HFFc6 (cell line): ENCODE results near the gene CACNA2D1. TPM values are rescaled to one million over a fixed set of nuclear protein-coding genes. Genes with fewer than 3 reads are reported as not detected.

Experiments used
- DNase-seq: peaks from one replicate; pipeline ENCODE4 v3.0.0-alpha.2; 2018
- H3K27ac Mint-ChIP-seq: 2 replicates; pipeline ENCODE4 v1.8.0; 2020; ENCODE audit warnings: mild to moderate bottlenecking, mixed read lengths
- H3K27me3 Mint-ChIP-seq: 2 replicates; pipeline ENCODE4 v1.8.0; 2021; ENCODE audit warnings: mild to moderate bottlenecking, moderate library complexity, mixed read lengths; ENCODE audit not compliant: insufficient read depth
- H3K36me3 Mint-ChIP-seq: 2 replicates; pipeline ENCODE4 v1.8.0; 2021; ENCODE audit warnings: low read depth, mixed read lengths
- H3K4me1 Mint-ChIP-seq: 2 replicates; pipeline ENCODE4 v1.8.0; 2020; ENCODE audit warnings: low read depth, mixed read lengths
- H3K4me3 Mint-ChIP-seq: 2 replicates; pipeline ENCODE4 v1.8.0; 2020; ENCODE audit warnings: mild to moderate bottlenecking, moderate library complexity, mixed read lengths
- H3K9me3 Mint-ChIP-seq: 2 replicates; pipeline ENCODE4 v1.8.0; 2020; ENCODE audit warnings: mild to moderate bottlenecking, mixed read lengths
- total RNA-seq, 6 experiments: library from RNA; stranded (reverse); fragmentation: NEBNext Ultra II Directional; extraction: Animal tissue kit (Norgen Biotek cat#: 25700); gene quantifications; 2 replicates in 1 of 6; 3 replicates in 5 of 6; pipeline ENCODE4 v1.2.3, GENCODE V29; 2021
- TF ChIP-seq, protein P1 (sequence below): fragments of 200-600 bp; sonication (generic); IDR thresholded peaks from 2 replicates; pipeline ENCODE4 v1.5.0; 2021; ENCODE audit warnings: antibody characterized with exemption, mild to moderate bottlenecking

Gene CACNA2D1
- total RNA-seq, 6 experiments from 2014 or later, result 34.9 to 43.6 (median 36.8) TPM

DNA sequence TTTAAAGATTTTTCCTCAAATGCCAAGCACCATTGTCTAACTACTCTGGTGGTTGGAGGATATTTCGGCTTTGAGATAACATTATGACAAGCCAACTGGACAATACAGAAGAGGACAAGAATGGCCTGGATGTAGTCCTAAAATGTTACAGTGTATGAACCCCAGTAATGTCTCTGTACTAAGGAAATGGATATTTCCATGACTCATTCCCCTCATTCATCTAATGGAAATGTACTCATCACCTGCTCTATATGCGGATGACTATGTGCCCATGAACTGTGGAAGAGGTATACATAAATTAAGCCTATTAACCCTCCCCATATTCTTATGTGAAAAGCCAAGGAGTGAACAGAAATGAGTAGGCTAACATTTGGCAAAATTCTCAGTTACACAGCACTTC lies 207.9 kb downstream of the CACNA2D1 start:
- no peaks in the 10 kb centered on the region for H3K27me3 Mint-ChIP-seq
- H3K4me1 Mint-ChIP-seq, result peaks cover 15% of the 10 kb centered on the region
- no peaks in the 10 kb centered on the region for H3K9me3 Mint-ChIP-seq
- TF ChIP-seq, protein P1, sequence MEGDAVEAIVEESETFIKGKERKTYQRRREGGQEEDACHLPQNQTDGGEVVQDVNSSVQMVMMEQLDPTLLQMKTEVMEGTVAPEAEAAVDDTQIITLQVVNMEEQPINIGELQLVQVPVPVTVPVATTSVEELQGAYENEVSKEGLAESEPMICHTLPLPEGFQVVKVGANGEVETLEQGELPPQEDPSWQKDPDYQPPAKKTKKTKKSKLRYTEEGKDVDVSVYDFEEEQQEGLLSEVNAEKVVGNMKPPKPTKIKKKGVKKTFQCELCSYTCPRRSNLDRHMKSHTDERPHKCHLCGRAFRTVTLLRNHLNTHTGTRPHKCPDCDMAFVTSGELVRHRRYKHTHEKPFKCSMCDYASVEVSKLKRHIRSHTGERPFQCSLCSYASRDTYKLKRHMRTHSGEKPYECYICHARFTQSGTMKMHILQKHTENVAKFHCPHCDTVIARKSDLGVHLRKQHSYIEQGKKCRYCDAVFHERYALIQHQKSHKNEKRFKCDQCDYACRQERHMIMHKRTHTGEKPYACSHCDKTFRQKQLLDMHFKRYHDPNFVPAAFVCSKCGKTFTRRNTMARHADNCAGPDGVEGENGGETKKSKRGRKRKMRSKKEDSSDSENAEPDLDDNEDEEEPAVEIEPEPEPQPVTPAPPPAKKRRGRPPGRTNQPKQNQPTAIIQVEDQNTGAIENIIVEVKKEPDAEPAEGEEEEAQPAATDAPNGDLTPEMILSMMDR, result no peak
- no peak overlapping the region for H3K27ac Mint-ChIP-seq
- no peak overlapping the region for H3K4me3 Mint-ChIP-seq
- peak; percentile 10 for DNase-seq
- H3K36me3 Mint-ChIP-seq, result no peaks in the 10 kb centered on the region

DNA sequence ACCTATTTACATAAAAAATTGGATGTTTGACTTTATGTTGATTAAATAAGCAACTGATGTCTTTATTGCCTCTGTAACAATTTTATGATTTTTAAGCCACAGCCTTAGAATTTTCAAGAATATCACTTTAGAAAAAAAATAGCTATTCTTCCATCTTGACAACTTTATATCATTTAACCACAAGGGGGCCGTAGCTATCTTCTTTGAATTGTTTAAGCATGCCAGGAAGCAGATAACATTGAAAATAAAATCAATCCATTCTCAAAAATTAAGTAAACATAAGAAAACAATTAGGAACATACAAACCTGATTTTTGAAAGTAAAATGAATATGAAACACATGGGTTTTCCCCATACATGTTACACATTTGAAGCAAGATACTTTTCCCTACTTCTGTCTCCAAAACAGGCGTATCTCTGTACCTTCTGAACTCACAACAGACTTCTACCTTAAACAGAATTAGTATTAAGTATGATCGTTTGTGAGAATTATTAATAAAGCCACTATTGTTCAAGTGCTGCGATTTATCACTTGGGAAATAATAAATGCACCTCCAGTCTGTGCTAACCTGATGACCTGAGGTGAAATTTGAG lies 209.0 kb downstream of the CACNA2D1 start:
- no peaks in the 10 kb centered on the region for H3K9me3 Mint-ChIP-seq
- H3K4me1 Mint-ChIP-seq, result peaks cover 15% of the 10 kb centered on the region
- DNase-seq, result peak; percentile 30
- no peaks in the 10 kb centered on the region for H3K27me3 Mint-ChIP-seq
- TF ChIP-seq, protein P1, result peak; percentile 89
- no peak overlapping the region for H3K4me3 Mint-ChIP-seq
- H3K36me3 Mint-ChIP-seq, result no peaks in the 10 kb centered on the region
- no peak overlapping the region for H3K27ac Mint-ChIP-seq

DNA sequence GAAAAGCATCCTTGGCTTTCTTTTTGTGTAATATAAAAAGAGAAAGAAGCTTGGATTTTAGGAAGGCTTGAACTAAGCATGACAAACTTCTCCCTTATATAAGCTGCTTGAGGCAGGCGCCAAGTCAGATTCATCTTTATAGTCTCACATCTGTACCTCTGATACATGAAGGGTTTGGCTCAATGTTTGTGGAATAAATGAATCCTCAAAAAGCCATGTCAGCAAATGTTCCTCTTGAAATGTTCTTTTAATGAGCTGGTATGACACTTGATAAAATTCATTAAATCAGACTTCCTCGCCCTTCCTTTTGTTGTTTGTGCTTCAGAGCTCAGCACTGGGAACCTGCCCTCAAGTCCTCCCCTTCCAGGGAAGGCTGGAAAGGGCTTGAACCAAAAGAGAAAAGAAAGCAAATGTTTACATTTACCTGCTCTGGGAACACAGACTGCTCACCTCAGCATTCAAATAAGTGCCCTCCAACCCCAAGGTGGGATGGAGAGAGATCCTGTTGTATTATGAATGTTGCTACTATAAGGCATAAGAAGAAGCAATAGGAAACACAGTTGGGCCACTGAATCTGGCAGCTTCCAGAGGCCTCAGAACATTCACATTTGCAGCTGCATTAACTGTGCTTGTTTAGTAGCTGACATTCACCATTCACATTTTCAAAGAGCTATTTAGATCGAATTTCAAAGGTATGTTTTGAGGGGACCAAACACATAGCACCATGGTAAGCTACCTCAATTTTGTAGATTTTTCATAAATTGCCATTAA lies 212.6 kb downstream of the CACNA2D1 start:
- Mint-ChIP-seq H3K4me1 (peaks cover 10% of the 10 kb centered on the region), H3K27ac (no peak overlapping the region), H3K27me3 (no peaks in the 10 kb centered on the region), H3K4me3 (no peak overlapping the region), H3K36me3 (no peaks in the 10 kb centered on the region), H3K9me3 (no peaks in the 10 kb centered on the region)
- TF ChIP-seq, protein P1, result no peak
- DNase-seq, result no peak

DNA sequence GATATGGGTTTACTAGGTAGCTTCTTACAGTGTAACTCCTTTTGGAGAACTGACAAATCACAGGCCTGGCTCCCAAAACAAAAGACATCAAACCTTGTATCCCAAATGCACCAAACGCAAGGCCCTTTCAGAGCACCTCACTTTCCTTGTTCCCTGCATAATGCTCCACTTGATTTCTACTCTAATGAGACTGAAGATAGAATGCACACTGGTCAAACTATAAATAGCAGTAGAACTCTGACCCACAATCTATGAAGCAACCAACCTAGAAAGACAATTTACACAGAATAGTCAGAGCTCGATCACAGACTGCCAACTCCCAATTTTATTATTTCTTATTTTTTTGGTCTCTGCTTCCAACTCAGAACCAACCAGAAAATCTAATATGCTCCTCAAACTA lies 214.4 kb downstream of the CACNA2D1 start:
- no peak for DNase-seq
- Mint-ChIP-seq H3K36me3 (no peaks in the 10 kb centered on the region), H3K4me1 (no peaks in the 10 kb centered on the region), H3K9me3 (no peaks in the 10 kb centered on the region), H3K27ac (no peak overlapping the region), H3K27me3 (no peaks in the 10 kb centered on the region), H3K4me3 (no peak overlapping the region)
- TF ChIP-seq, protein P1, result no peak

DNA sequence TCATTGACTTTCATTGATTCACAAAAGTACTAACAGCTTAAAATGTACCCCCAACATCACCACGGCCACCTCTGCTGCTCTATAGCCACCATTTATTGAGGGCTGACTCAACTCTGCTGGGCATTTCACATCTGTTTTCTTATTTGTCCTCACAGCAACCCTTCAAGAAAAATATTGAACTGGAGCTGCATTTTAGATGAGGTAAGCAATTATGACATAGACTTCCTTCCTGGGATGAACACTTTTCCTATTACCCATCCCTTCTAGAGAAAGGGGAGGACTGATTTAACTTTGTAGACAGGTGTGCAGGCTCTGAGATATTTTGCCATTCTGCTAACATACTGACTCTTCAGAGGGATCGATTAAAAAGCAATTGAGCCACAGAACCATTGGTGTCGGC lies 217.4 kb downstream of the CACNA2D1 start:
- H3K36me3 Mint-ChIP-seq, result no peaks in the 10 kb centered on the region
- no peak overlapping the region for H3K4me3 Mint-ChIP-seq
- no peak for DNase-seq
- H3K9me3 Mint-ChIP-seq, result no peaks in the 10 kb centered on the region
- H3K4me1 Mint-ChIP-seq, result no peaks in the 10 kb centered on the region
- no peaks in the 10 kb centered on the region for H3K27me3 Mint-ChIP-seq
- no peak overlapping the region for H3K27ac Mint-ChIP-seq
- TF ChIP-seq, protein P1, result no peak
